Measurements from ENCODE around the gene ZNF774. TPM values are rescaled to one million over a fixed set of nuclear protein-coding genes. Genes with fewer than 3 reads are reported as not detected.

Gene ZNF774
- total and polyA plus RNA-seq, 2 experiments from 2014 or later: 0.22 to 1.6 TPM

- Histone ChIP-seq H3F3A (ENCODE audit: insufficient read depth) (peaks cover 53% of the 10 kb centered on the region), H3K4me1 (ENCODE audit: insufficient read depth) (peaks cover 54% of the 10 kb centered on the region), H3K9ac (peak overlapping the region; percentile 81), H4K20me1 (ENCODE audit: insufficient read depth) (no peaks in the 10 kb centered on the region), H3K9me3 (ENCODE audit: low read depth) (no peaks in the 10 kb centered on the region), H3K4me3 (peak overlapping the region; percentile 57), H3K4me2 (ENCODE audit: unreplicated experiment) (peak overlapping the region; percentile 89), H3K27ac (peak overlapping the region; percentile 94), H3K9me2 (ENCODE audit: insufficient read depth) (no peaks in the 10 kb centered on the region), H3K36me3 (ENCODE audit: low read depth) (no peaks in the 10 kb centered on the region), H3K27me3 (replicated peaks; ENCODE audit: insufficient read depth) (no peaks in the 10 kb centered on the region), H2AFZ (no peak overlapping the region), H3K79me2 (ENCODE audit: insufficient read depth) (peaks cover 100% of the 10 kb centered on the region)
- in situ Hi-C loops (cut with MboI): no loop called here
- WGBS, 2 experiments (ENCODE audit: low coverage in 1 of 2, low lambda C conversion rate in 2 of 2, missing lambda C conversion rate in 2 of 2): 90% methylated on average over 7 of the region's 7 CpGs
- no peak for TF ChIP-seq EZH2phosphoT487 (IDR thresholded peaks at IDR 0.05; ENCODE audit: insufficient read depth, low read depth)
- no peak for TF ChIP-seq EZH2 (IDR thresholded peaks at IDR 0.05; ENCODE audit: insufficient read depth, poor library complexity, severe bottlenecking)
- no peak for DNase-seq
Measured at GRCh38 chr15:90400005-90400758, 48.1 kb downstream of the ZNF774 start.

GRCh38 chr15:90400759-90401314 is 48.8 kb downstream of the ZNF774 start:
- H3K79me2 ChIP-seq (ENCODE audit: insufficient read depth): peaks cover 100% of the 10 kb centered on the region
- peak overlapping the region; percentile 94 for H3K27ac ChIP-seq
- in situ Hi-C loops (cut with MboI): no loop called here
- peaks cover 60% of the 10 kb centered on the region for H3F3A ChIP-seq (ENCODE audit: insufficient read depth)
- H2AFZ ChIP-seq: no peak overlapping the region
- peak overlapping the region; percentile 89 for H3K4me2 ChIP-seq (ENCODE audit: unreplicated experiment)
- H3K36me3 ChIP-seq (ENCODE audit: low read depth): no peaks in the 10 kb centered on the region
- H3K9ac ChIP-seq: peak overlapping the region; percentile 81
- TF ChIP-seq EZH2phosphoT487 (IDR thresholded peaks at IDR 0.05; ENCODE audit: insufficient read depth, low read depth) (no peak), EZH2 (IDR thresholded peaks at IDR 0.05; ENCODE audit: insufficient read depth, poor library complexity, severe bottlenecking) (no peak)
- no peaks in the 10 kb centered on the region; the same call in 1 of the 2 replicates for H4K20me1 ChIP-seq (ENCODE audit: insufficient read depth)
- H3K4me3 ChIP-seq: peak overlapping the region; percentile 57
- H3K9me2 ChIP-seq (ENCODE audit: insufficient read depth): no peaks in the 10 kb centered on the region
- H3K4me1 ChIP-seq (ENCODE audit: insufficient read depth): peaks cover 60% of the 10 kb centered on the region
- peak; percentile 99 for DNase-seq
- no peaks in the 10 kb centered on the region for H3K9me3 ChIP-seq (ENCODE audit: low read depth)
- H3K27me3 ChIP-seq (replicated peaks; ENCODE audit: insufficient read depth): no peaks in the 10 kb centered on the region
- WGBS, 2 experiments (ENCODE audit: low coverage in 1 of 2, low lambda C conversion rate in 2 of 2, missing lambda C conversion rate in 2 of 2): 1 to 2% methylated on average over 7 of the region's 7 CpGs

DNA sequence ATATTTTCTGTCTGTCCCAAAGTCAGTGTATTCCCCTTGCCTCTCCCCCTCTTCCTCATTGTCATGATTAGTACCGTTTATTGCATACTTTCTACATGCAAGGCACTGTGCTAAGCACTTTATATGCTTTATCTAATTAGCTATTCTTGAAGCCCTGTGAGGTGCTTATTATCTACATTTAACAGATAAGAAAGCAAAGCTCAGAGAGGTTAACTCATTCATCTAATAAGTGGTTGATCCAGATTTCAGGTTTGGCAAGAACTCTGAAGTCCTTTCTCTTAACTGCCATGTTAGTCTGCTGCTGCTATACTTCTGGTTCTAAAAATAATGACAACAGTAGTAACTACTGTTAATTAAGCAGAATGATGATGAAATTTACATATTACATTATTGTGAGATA is 49.4 kb downstream of the ZNF774 start:
- H3K9me3 ChIP-seq (ENCODE audit: low read depth): no peaks in the 10 kb centered on the region
- peak overlapping the region; percentile 81 for H3K9ac ChIP-seq
- DNase-seq: no peak
- peaks cover 67% of the 10 kb centered on the region for H3K4me1 ChIP-seq (ENCODE audit: insufficient read depth)
- no peak overlapping the region for H2AFZ ChIP-seq
- WGBS, 2 experiments (ENCODE audit: low coverage in 1 of 2, low lambda C conversion rate in 2 of 2, missing lambda C conversion rate in 2 of 2): 36 to 43% methylated on average over 1 of the region's 1 CpG
- in situ Hi-C loops (cut with MboI): no loop called here
- no peaks in the 10 kb centered on the region for H3K27me3 ChIP-seq (replicated peaks; ENCODE audit: insufficient read depth)
- peak overlapping the region; percentile 94 for H3K27ac ChIP-seq
- H3K9me2 ChIP-seq (ENCODE audit: insufficient read depth): no peaks in the 10 kb centered on the region
- H3K4me2 ChIP-seq (ENCODE audit: unreplicated experiment): peak overlapping the region; percentile 89
- peaks cover 66% of the 10 kb centered on the region for H3F3A ChIP-seq (ENCODE audit: insufficient read depth)
- H4K20me1 ChIP-seq (ENCODE audit: insufficient read depth): no peaks in the 10 kb centered on the region; the same call in 1 of the 2 replicates
- TF ChIP-seq EZH2phosphoT487 (IDR thresholded peaks at IDR 0.05; ENCODE audit: insufficient read depth, low read depth) (no peak), EZH2 (IDR thresholded peaks at IDR 0.05; ENCODE audit: insufficient read depth, poor library complexity, severe bottlenecking) (no peak)
- H3K4me3 ChIP-seq: peak overlapping the region; percentile 57
- H3K36me3 ChIP-seq (ENCODE audit: low read depth): no peaks in the 10 kb centered on the region
- H3K79me2 ChIP-seq (ENCODE audit: insufficient read depth): peaks cover 100% of the 10 kb centered on the region

DNA sequence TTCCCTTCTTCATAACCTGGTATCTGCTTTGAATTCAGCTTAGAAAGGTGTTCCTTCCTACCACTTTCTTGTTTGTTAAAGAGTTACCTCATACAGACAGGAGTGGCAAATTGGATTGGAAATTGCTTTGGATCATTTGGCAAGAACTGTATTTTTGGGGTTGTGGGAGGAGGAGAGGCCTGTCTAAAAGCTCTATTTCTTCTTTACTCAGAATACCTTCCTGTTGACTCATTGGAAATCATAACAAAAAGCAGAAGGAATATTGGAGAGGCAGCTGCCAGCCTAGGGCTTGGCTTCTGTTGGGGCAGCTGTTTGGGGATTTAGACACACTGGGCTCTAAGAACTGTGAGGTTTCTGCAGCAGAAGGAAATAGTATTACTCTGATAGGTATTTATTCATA is 50.1 kb downstream of the ZNF774 start:
- TF ChIP-seq EZH2phosphoT487 (IDR thresholded peaks at IDR 0.05; ENCODE audit: insufficient read depth, low read depth) (no peak), EZH2 (IDR thresholded peaks at IDR 0.05; ENCODE audit: insufficient read depth, poor library complexity, severe bottlenecking) (no peak)
- Histone ChIP-seq H3K4me2 (ENCODE audit: unreplicated experiment) (peak overlapping the region; percentile 89), H4K20me1 (ENCODE audit: insufficient read depth) (no peaks in the 10 kb centered on the region; the same call in 1 of the 2 replicates), H3K79me2 (ENCODE audit: insufficient read depth) (peaks cover 100% of the 10 kb centered on the region), H3F3A (ENCODE audit: insufficient read depth) (peaks cover 73% of the 10 kb centered on the region), H3K27ac (peak overlapping the region; percentile 94), H3K4me3 (peak overlapping the region; percentile 57), H3K9ac (peak overlapping the region; percentile 81), H3K4me1 (ENCODE audit: insufficient read depth) (peaks cover 74% of the 10 kb centered on the region), H3K27me3 (replicated peaks; ENCODE audit: insufficient read depth) (no peaks in the 10 kb centered on the region), H3K9me2 (ENCODE audit: insufficient read depth) (no peaks in the 10 kb centered on the region), H2AFZ (no peak overlapping the region), H3K9me3 (ENCODE audit: low read depth) (no peaks in the 10 kb centered on the region), H3K36me3 (ENCODE audit: low read depth) (no peaks in the 10 kb centered on the region)
- in situ Hi-C loops (cut with MboI): no loop called here
- peak; percentile 90 for DNase-seq

All from GM23248 (cell line).